IgD-negative memory B cell (primary cell): ENCODE measurements around the gene RPS5. TPM values are rescaled to one million over a fixed set of nuclear protein-coding genes. Genes with fewer than 3 reads are reported as not detected.
"Not testable (repeated sequence)": the region's sequence is repeated elsewhere in the genome, so short reads cannot be mapped to it uniquely, and the experiment has no call there.

Experiments used
- H3K27ac Mint-ChIP-seq, 3 donors: one replicate each; pipeline ENCODE4 v1.8.0; 2020 to 2022; ENCODE audit warnings: mild to moderate bottlenecking in 3 of 3, mixed read lengths in 3 of 3, moderate library complexity in 1 of 3
- H3K27me3 Mint-ChIP-seq: one replicate; pipeline ENCODE4 v1.8.0; 2021; ENCODE audit warnings: mixed read lengths
- H3K36me3 Mint-ChIP-seq: one replicate; pipeline ENCODE4 v1.8.0; 2020; ENCODE audit warnings: mild to moderate bottlenecking, mixed read lengths
- H3K4me1 Mint-ChIP-seq, 3 donors: one replicate each; pipeline ENCODE4 v1.8.0; 2020 to 2022; ENCODE audit warnings: mixed read lengths in 3 of 3, mild to moderate bottlenecking in 1 of 3
- H3K4me3 Mint-ChIP-seq, 4 donors: one replicate each; pipeline ENCODE4 v1.8.0; 2020 to 2022; ENCODE audit warnings: mild to moderate bottlenecking in 4 of 4, mixed read lengths in 4 of 4, moderate library complexity in 3 of 4
- H3K9me3 Mint-ChIP-seq, 3 donors: one replicate each; pipeline ENCODE4 v1.8.0; 2020 to 2021; ENCODE audit warnings: mixed read lengths in 3 of 3, mild to moderate bottlenecking in 1 of 3
- polyA plus RNA-seq: library from polyadenylated mRNA; unstranded; fragments of 300-500 nt; fragmentation: Illumina TruSeq; gene quantifications from one replicate; pipeline ENCODE4 v1.2.3, GENCODE V29; 2021

The RPS5 gene
- polyA plus RNA-seq, 1 donor from 2014 or later = 1,545 TPM

- Mint-ChIP-seq H3K27ac (peak overlapping the region; percentile 62 to 97 (median 79)), H3K9me3 (peaks cover 0 to 3% (median 0%) of the 10 kb centered on the region in 3 donors), H3K36me3 (no peaks in the 10 kb centered on the region), H3K27me3 (peaks cover 10% of the 10 kb centered on the region), H3K4me1 (peaks cover 4 to 5% (median 5%) of the 10 kb centered on the region in 3 donors), H3K4me3 (peak overlapping the region; percentile 72 to 98 (median 86))
Observed at GRCh38 chr19:58400916-58401839, 14.1 kb downstream of the RPS5 start.

GRCh38 chr19:58401840-58402421, 14.9 kb downstream of the RPS5 start:
- Mint-ChIP-seq H3K27me3 (peaks cover 9% of the 10 kb centered on the region), H3K4me3 (peak overlapping the region in 3 of 4 donors; percentile 16 to 85 (median 68)), H3K9me3 (peaks cover 0 to 3% (median 1%) of the 10 kb centered on the region in 3 donors), H3K27ac (peak overlapping the region in 2 of 3 donors; percentile 46 to 62), H3K36me3 (no peaks in the 10 kb centered on the region), H3K4me1 (peaks cover 4 to 9% (median 9%) of the 10 kb centered on the region in 3 donors)

GRCh38 chr19:58403920-58404478, 16.9 kb downstream of the RPS5 start:
- H3K27me3 Mint-ChIP-seq, H3K36me3 Mint-ChIP-seq, H3K9me3 Mint-ChIP-seq, H3K27ac Mint-ChIP-seq: not testable (repeated sequence)
- Mint-ChIP-seq H3K4me1 (peaks cover 14 to 23% (median 19%) of the 10 kb centered on the region in 3 donors), H3K4me3 (peak overlapping the region in 1 of 4 donors; percentile 25)

GRCh38 chr19:58406818-58407657, 20.0 kb downstream of the RPS5 start:
- Mint-ChIP-seq H3K36me3 (peaks cover 2% of the 10 kb centered on the region), H3K27me3 (no peaks in the 10 kb centered on the region), H3K9me3 (peaks cover 0 to 1% (median 0%) of the 10 kb centered on the region in 3 donors), H3K4me3 (peak overlapping the region; percentile 97 to 99 (median 98)), H3K27ac (peak overlapping the region in 2 of 3 donors; percentile 59 to 95), H3K4me1 (peaks cover 15 to 24% (median 22%) of the 10 kb centered on the region in 3 donors)

- Mint-ChIP-seq H3K27ac (peak overlapping the region; percentile 59 to 96 (median 95)), H3K9me3 (peaks cover 0 to 1% (median 0%) of the 10 kb centered on the region in 3 donors), H3K36me3 (peaks cover 5% of the 10 kb centered on the region), H3K27me3 (no peaks in the 10 kb centered on the region), H3K4me1 (peaks cover 15 to 24% (median 22%) of the 10 kb centered on the region in 3 donors), H3K4me3 (peak overlapping the region; percentile 97 to 99 (median 98))
Observed at GRCh38 chr19:58407658-58408151, 20.6 kb downstream of the RPS5 start.

GRCh38 chr19:58408152-58409009, 21.3 kb downstream of the RPS5 start, which contains the start of gene ZNF584:
Gene ZNF584 (plus strand): TSS chr19:58408649. CDS start chr19:58409148, 499 bp downstream.
- H3K4me1 Mint-ChIP-seq = peaks cover 15 to 24% (median 22%) of the 10 kb centered on the region in 3 donors
- H3K27ac Mint-ChIP-seq = peak within 1 kb of the TSS; percentile 94 to 96 (median 95)
- H3K36me3 Mint-ChIP-seq = peaks cover 7% of the 10 kb centered on the region
- H3K9me3 Mint-ChIP-seq = peaks cover 0 to 1% (median 0%) of the 10 kb centered on the region in 3 donors
- no peaks in the 10 kb centered on the region for H3K27me3 Mint-ChIP-seq
- H3K4me3 Mint-ChIP-seq = peak within 1 kb of the TSS; percentile 97 to 99 (median 98)

- Mint-ChIP-seq H3K9me3 (peaks cover 0 to 1% (median 0%) of the 10 kb centered on the region in 3 donors), H3K4me3 (peak overlapping the region; percentile 97 to 99 (median 98)), H3K27me3 (no peaks in the 10 kb centered on the region), H3K27ac (peak overlapping the region in 2 of 3 donors; percentile 46 to 74), H3K36me3 (peaks cover 7% of the 10 kb centered on the region), H3K4me1 (peaks cover 15 to 24% (median 22%) of the 10 kb centered on the region in 3 donors)
Observed at GRCh38 chr19:58409010-58409790, 22.1 kb downstream of the RPS5 start.

GRCh38 chr19:58416604-58417003, 29.5 kb downstream of the RPS5 start:
- H3K4me3 Mint-ChIP-seq = no peak overlapping the region
- peaks cover 23% of the 10 kb centered on the region for H3K36me3 Mint-ChIP-seq
- no peak overlapping the region for H3K27ac Mint-ChIP-seq
- no peaks in the 10 kb centered on the region for H3K9me3 Mint-ChIP-seq
- H3K4me1 Mint-ChIP-seq = no peaks in the 10 kb centered on the region
- no peaks in the 10 kb centered on the region for H3K27me3 Mint-ChIP-seq

GRCh38 chr19:58417071-58417470, 30.0 kb downstream of the RPS5 start:
- Mint-ChIP-seq H3K36me3 (peaks cover 23% of the 10 kb centered on the region), H3K27me3 (no peaks in the 10 kb centered on the region)

GRCh38 chr19:58428617-58429016, 41.5 kb downstream of the RPS5 start:
- Mint-ChIP-seq H3K36me3 (peaks cover 13% of the 10 kb centered on the region), H3K4me3 (peak overlapping the region in 1 of 4 donors; percentile 77), H3K27me3 (no peaks in the 10 kb centered on the region), H3K9me3 (peaks cover 7 to 23% (median 20%) of the 10 kb centered on the region in 3 donors), H3K27ac (no peak overlapping the region), H3K4me1 (no peaks in the 10 kb centered on the region)

More at GRCh38 chr19:58417071-58417470, 30.0 kb downstream of the RPS5 start:
- H3K4me3 Mint-ChIP-seq = no peak overlapping the region
- H3K4me1 Mint-ChIP-seq = no peaks in the 10 kb centered on the region
- H3K27ac Mint-ChIP-seq = no peak overlapping the region
- H3K9me3 Mint-ChIP-seq = no peaks in the 10 kb centered on the region

- no peaks in the 10 kb centered on the region for H3K27me3 Mint-ChIP-seq
- H3K4me3 Mint-ChIP-seq = no peak overlapping the region
- no peaks in the 10 kb centered on the region for H3K4me1 Mint-ChIP-seq
- H3K36me3 Mint-ChIP-seq = peaks cover 15% of the 10 kb centered on the region
- H3K9me3 Mint-ChIP-seq = peaks cover 7 to 28% (median 25%) of the 10 kb centered on the region in 3 donors
- no peak overlapping the region for H3K27ac Mint-ChIP-seq
Observed at GRCh38 chr19:58429745-58430144, 42.7 kb downstream of the RPS5 start.

- Mint-ChIP-seq H3K9me3 (peaks cover 21 to 43% (median 26%) of the 10 kb centered on the region in 3 donors), H3K27me3 (no peaks in the 10 kb centered on the region), H3K27ac (no peak overlapping the region), H3K4me3 (peak overlapping the region in 2 of 4 donors; percentile 47 to 65), H3K36me3 (peaks cover 28% of the 10 kb centered on the region), H3K4me1 (peaks cover 0 to 8% (median 4%) of the 10 kb centered on the region in 3 donors)
Observed at GRCh38 chr19:58434217-58434616, 47.1 kb downstream of the RPS5 start.
